Nasal cavity respiratory epithelium epithelial cell of viscerocranial mucosa (primary cell): ENCODE data around the gene GLIPR1L2. TPM values are rescaled to one million over a fixed set of nuclear protein-coding genes. Genes with fewer than 3 reads are reported as not detected.

Experiments used
- total RNA-seq: library from RNA; depleted of rRNA; stranded (reverse); fragments of >200 nt; gene quantifications from 2 replicates; pipeline ENCODE4 v1.2.3, GENCODE V29; 2014

The GLIPR1L2 gene
- total RNA-seq, result 0.68 and 0.93 TPM in 2 replicates

DNA sequence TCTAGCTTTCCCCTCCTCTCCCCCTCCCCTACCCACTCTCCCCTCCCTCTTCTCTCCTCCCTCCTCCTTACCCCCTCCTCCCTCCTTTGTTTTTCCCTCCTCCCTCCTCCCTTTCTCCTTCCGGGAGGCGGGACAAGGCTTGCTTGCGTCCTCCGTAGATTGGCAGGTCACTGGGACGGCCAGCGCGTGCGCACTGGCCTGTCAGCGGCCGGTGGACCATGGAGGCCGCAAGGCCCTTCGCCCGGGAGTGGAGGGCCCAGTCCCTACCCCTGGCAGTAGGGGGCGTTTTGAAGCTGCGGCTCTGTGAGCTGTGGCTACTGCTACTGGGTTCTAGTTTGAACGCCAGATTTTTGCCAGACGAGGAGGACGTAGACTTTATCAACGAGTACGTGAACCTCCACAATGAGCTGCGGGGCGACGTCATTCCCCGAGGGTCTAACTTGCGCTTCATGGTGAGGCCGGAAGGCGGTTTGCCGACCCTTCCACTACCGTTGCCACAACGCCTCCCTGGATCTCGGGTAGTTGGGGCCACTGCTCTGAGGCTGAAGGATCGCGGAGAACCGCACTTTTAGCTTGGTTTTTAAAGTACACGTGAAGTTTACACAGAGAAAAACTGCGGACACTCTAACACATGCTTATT is at the start of gene GLIPR1L2:
Gene GLIPR1L2, plus strand, starts transcription at position 191 of the 640 bp plus-strand sequence. Its CDS starts 28 bp downstream, at position 219.

GRCh38 chr12:75480469-75480949 is 89.6 kb downstream of the GLIPR1L2 start, which contains the start of gene GLIPR1:
GLIPR1 (plus strand) TSS chr12:75480755; CDS start chr12:75480881, 126 bp downstream.

Other genes starting within 250 kb of the GLIPR1L2 start
- gene KCNC2, start 181.2 kb upstream of the GLIPR1L2 start, total RNA-seq, result not detected in 2 replicates
- gene CAPS2, start 60.8 kb upstream of the GLIPR1L2 start, total RNA-seq, result 2.7 and 6.1 TPM in 2 replicates
- gene GLIPR1L1, start 56.4 kb upstream of the GLIPR1L2 start, total RNA-seq, result not detected in 2 replicates
- gene GLIPR1, start 89.7 kb downstream of the GLIPR1L2 start, total RNA-seq, result 23.2 and 31.6 TPM in 2 replicates
- 21.9 and 77.5 TPM in 2 replicates for gene KRR1, start 120.5 kb downstream of the GLIPR1L2 start, total RNA-seq